Endothelial cell (in vitro differentiated cells): Measurements from ENCODE around the gene NPB. TPM values are rescaled to one million over a fixed set of nuclear protein-coding genes. Genes with fewer than 3 reads are reported as not detected.

Source experiments
- DNase-seq: peaks from one replicate; pipeline ENCODE4 v3.0.0; 2021; ENCODE audit warnings: low spot score
- H3K27ac Mint-ChIP-seq: one replicate; pipeline ENCODE4 v1.8.0; 2021; ENCODE audit warnings: mixed read lengths, inconsistent platforms; ENCODE audit not compliant: unreplicated experiment
- H3K27me3 Mint-ChIP-seq: one replicate; pipeline ENCODE4 v1.8.0; 2021; ENCODE audit warnings: mild to moderate bottlenecking, moderate library complexity, mixed read lengths, inconsistent platforms; ENCODE audit not compliant: unreplicated experiment
- H3K36me3 Mint-ChIP-seq: one replicate; pipeline ENCODE4 v1.8.0; 2021; ENCODE audit warnings: mild to moderate bottlenecking, low read depth, mixed read lengths, inconsistent platforms; ENCODE audit not compliant: unreplicated experiment
- H3K4me1 Mint-ChIP-seq: one replicate; pipeline ENCODE4 v1.8.0; 2021; ENCODE audit warnings: mild to moderate bottlenecking, mixed read lengths, inconsistent platforms; ENCODE audit not compliant: unreplicated experiment
- H3K4me3 Mint-ChIP-seq: one replicate; pipeline ENCODE4 v1.8.0; 2021; ENCODE audit warnings: mild to moderate bottlenecking, mixed read lengths, inconsistent platforms; ENCODE audit not compliant: unreplicated experiment
- H3K9me3 Mint-ChIP-seq: one replicate; pipeline ENCODE4 v1.8.0; 2021; ENCODE audit warnings: mixed read lengths, inconsistent platforms; ENCODE audit not compliant: unreplicated experiment
- CTCF ChIP-seq: fragments of 200-600 bp; sonication (generic); IDR thresholded peaks from one replicate; pipeline ENCODE4 v1.5.0; 2021; ENCODE audit warnings: antibody characterized with exemption; ENCODE audit not compliant: unreplicated experiment
- total RNA-seq: library from RNA; stranded (reverse); fragmentation: NEBNext Ultra II Directional; extraction: Animal tissue kit (Norgen Biotek cat#: 25700); gene quantifications from one replicate; pipeline ENCODE4 v1.2.1, GENCODE V29; 2021; ENCODE audit not compliant: unreplicated experiment

Gene NPB
- total RNA-seq, 1 donor from 2014 or later: 0.56 TPM

- H3K27me3 Mint-ChIP-seq: peaks cover 21% of the 10 kb centered on the region
- H3K9me3 Mint-ChIP-seq: no peaks in the 10 kb centered on the region
- peak overlapping the region; percentile 37 for H3K4me3 Mint-ChIP-seq
- no peak for DNase-seq
- peaks cover 5% of the 10 kb centered on the region for H3K36me3 Mint-ChIP-seq
- no peak overlapping the region for H3K27ac Mint-ChIP-seq
- H3K4me1 Mint-ChIP-seq: peaks cover 13% of the 10 kb centered on the region
- no peak for TF ChIP-seq CTCF
These were observed 26.7 kb downstream of the NPB start for GRCh38 chr17:81928544-81929252.

GRCh38 chr17:81929253-81930141, 27.5 kb downstream of the NPB start:
- no peak for TF ChIP-seq CTCF
- Mint-ChIP-seq H3K4me3 (no peak overlapping the region), H3K27ac (no peak overlapping the region), H3K27me3 (peaks cover 19% of the 10 kb centered on the region), H3K36me3 (peaks cover 5% of the 10 kb centered on the region), H3K4me1 (peaks cover 9% of the 10 kb centered on the region), H3K9me3 (no peaks in the 10 kb centered on the region)
- no peak for DNase-seq

DNA sequence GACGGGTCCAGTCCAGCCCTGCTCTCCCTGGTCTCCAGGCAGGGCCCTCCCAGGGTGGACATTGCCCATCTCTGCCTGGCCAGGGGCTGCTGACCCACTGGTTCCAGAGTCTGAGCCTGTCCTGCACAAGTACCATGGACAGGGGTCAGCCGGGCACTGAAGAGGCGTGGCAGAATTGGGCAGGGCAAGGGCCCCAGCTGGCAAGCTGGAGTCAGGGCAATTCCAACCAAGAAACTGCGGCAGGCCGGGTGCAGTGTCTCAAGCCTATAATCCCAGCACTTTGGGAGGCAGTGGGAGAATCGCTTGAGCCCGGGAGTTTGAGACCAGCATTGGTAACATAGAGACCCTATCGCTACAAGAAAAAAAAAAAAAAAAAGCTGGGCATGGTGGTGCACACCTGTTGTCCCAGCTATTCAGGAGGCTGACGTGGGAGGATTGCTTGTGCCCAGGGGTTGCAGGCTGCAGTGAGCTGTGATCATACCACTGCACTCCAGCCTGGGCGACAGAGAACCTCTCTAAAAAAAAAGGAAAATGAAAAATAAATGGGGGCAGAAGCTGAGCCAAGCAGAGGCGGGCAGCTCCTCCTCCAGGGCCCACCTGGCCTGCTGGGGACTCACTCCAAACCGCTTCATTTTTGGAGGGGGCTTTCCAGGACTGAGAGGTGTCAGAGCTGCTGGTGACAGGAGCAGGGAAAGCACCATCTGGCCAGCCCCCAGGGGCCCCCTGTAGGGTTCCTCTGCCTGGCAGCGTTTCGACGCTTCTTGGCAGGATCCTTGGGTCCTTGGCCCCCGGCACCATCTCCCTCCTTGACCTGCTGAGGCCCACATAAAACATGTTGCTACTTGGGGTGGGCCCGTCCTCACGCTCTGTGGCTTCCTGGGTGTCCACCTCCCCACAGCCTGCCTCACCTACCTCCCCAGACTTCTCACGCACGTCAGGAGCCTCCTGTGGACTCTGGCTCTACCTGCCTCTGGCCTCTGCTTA, 28.4 kb downstream of the NPB start:
- Mint-ChIP-seq H3K27ac (no peak overlapping the region), H3K4me3 (no peak overlapping the region), H3K27me3 (peaks cover 22% of the 10 kb centered on the region), H3K9me3 (no peaks in the 10 kb centered on the region), H3K4me1 (peaks cover 9% of the 10 kb centered on the region), H3K36me3 (peaks cover 5% of the 10 kb centered on the region)
- DNase-seq: no peak
- TF ChIP-seq CTCF: no peak

DNA sequence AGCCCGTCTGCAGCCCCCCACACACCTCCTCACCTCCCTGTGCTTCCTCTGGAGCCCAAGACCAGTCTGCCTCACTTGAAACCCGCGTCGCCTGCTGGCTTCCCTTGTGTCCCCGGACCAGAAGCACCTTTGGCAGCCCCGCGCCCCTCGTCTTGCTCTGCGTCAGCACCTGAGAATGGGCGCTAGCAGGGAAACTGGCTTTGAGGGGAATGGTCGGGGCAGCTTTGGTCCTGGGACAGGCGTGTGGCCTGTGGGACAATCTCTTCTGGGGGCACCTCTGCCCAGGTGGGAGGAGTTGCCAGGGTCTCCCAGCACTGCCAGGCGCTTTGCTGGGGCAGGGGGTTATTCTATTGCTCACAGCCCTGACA, 29.1 kb downstream of the NPB start:
- Mint-ChIP-seq H3K27ac (no peak overlapping the region), H3K36me3 (peaks cover 5% of the 10 kb centered on the region), H3K9me3 (no peaks in the 10 kb centered on the region), H3K4me3 (no peak overlapping the region), H3K27me3 (peaks cover 19% of the 10 kb centered on the region), H3K4me1 (peaks cover 8% of the 10 kb centered on the region)
- TF ChIP-seq CTCF: no peak
- no peak for DNase-seq
